HEK293 (cell line): ENCODE results near the gene ATP5F1A.

ENCODE experiments used
- CTCF ChIA-PET: fragments of 350-600 bp; formaldehyde crosslinking; extraction: SDS; loops from one replicate; lab custom pipeline; 2021; ENCODE audit warnings: antibody characterized with exemption; lab: Yijun Ruan, JAX
- POLR2A ChIA-PET: fragments of 300-600 bp; formaldehyde crosslinking; extraction: SDS; loops from one replicate; lab custom pipeline; 2020; ENCODE audit warnings: antibody characterized with exemption, inconsistent platforms; lab: Yijun Ruan, JAX
- H3K27ac ChIP-seq: fragments of 200-500 bp; sonication (Bioruptor generic); 2 replicates; pipeline ENCODE4 v1.5.1; 2014; ENCODE audit warnings: low read depth, low read length, control low read depth, inconsistent platforms; ENCODE audit errors: extremely low read depth
- H3K36me3 ChIP-seq, 2 experiments: fragments of 200-500 bp in 1 of 2; sonication (Bioruptor generic) in 1 of 2; 1 replicate in 1 of 2; 2 replicates in 1 of 2; pipeline ENCODE4 v1.5.1; 2014 to 2017; ENCODE audit warnings: inconsistent platforms in 2 of 2, low read length in 2 of 2; ENCODE audit not compliant: control insufficient read depth in 2 of 2, insufficient read depth in 1 of 2
- H3K4me1 ChIP-seq: fragments of 200-500 bp; sonication (Bioruptor generic); 2 replicates; pipeline ENCODE4 v1.5.1; 2014; ENCODE audit warnings: mild to moderate bottlenecking, low read length, inconsistent platforms; ENCODE audit not compliant: control insufficient read depth, insufficient read depth
- H3K4me3 ChIP-seq: 2 replicates; pipeline ENCODE4 v1.5.1; 2011; ENCODE audit warnings: low read depth, mild to moderate bottlenecking, control low read depth, low read length, moderate library complexity
- H3K9me3 ChIP-seq: fragments of 200-500 bp; sonication (Bioruptor generic); 2 replicates; pipeline ENCODE4 v1.5.1; 2014; ENCODE audit warnings: low read depth, low read length, inconsistent platforms; ENCODE audit not compliant: control insufficient read depth, insufficient read depth
- AEBP2 ChIP-seq: fragments of 450-650 bp; formaldehyde crosslinking; IDR thresholded peaks from 2 replicates; pipeline ENCODE4 v1.5.1; 2016; ENCODE audit warnings: missing biosample characterization, missing genetic modification characterization, borderline replicate concordance
- OVOL3 ChIP-seq: fragments of 450-650 bp; formaldehyde crosslinking; IDR thresholded peaks from 2 replicates; pipeline ENCODE4 v1.5.1; 2016; ENCODE audit warnings: missing biosample characterization, missing genetic modification characterization
- PRDM4 ChIP-seq: fragments of 450-650 bp; formaldehyde crosslinking; IDR thresholded peaks from 2 replicates; pipeline ENCODE4 v1.5.1; 2017; ENCODE audit warnings: missing biosample characterization, missing genetic modification characterization
- SCRT2 ChIP-seq: fragments of 450-650 bp; formaldehyde crosslinking; IDR thresholded peaks from 2 replicates; pipeline ENCODE4 v1.5.1; 2016; ENCODE audit warnings: missing biosample characterization, missing genetic modification characterization
- ZNF148 ChIP-seq: fragments of 450-650 bp; formaldehyde crosslinking; IDR thresholded peaks from 2 replicates; pipeline ENCODE4 v1.5.0; 2017; ENCODE audit warnings: missing biosample characterization, missing genetic modification characterization, borderline replicate concordance
- ZNF18 ChIP-seq: fragments of 450-650 bp; formaldehyde crosslinking; IDR thresholded peaks from 2 replicates; pipeline ENCODE4 v1.5.1; 2016; ENCODE audit warnings: missing biosample characterization, missing genetic modification characterization
- ZNF211 ChIP-seq: fragments of 450-650 bp; formaldehyde crosslinking; IDR thresholded peaks from 2 replicates; pipeline ENCODE4 v1.5.1; 2016; ENCODE audit warnings: low read depth, missing biosample characterization, missing genetic modification characterization
- ZNF391 ChIP-seq: fragments of 450-650 bp; formaldehyde crosslinking; IDR thresholded peaks from 2 replicates; pipeline ENCODE4 v1.5.1; 2016; ENCODE audit warnings: low read depth, missing biosample characterization, missing genetic modification characterization, borderline replicate concordance
- ZNF596 ChIP-seq: fragments of 450-650 bp; IDR thresholded peaks from 2 replicates; pipeline ENCODE4 v1.5.0; 2018; ENCODE audit warnings: missing biosample characterization, mild to moderate bottlenecking, missing genetic modification characterization, moderate library complexity
- ZNF664 ChIP-seq: fragments of 450-650 bp; formaldehyde crosslinking; IDR thresholded peaks from 2 replicates; pipeline ENCODE4 v1.5.1; 2016; ENCODE audit warnings: missing biosample characterization, missing genetic modification characterization
- ZNF704 ChIP-seq: fragments of 450-650 bp; formaldehyde crosslinking; IDR thresholded peaks from 2 replicates; pipeline ENCODE4 v1.5.1; 2016; ENCODE audit warnings: missing biosample characterization, missing genetic modification characterization
- ZNF776 ChIP-seq: fragments of 450-650 bp; formaldehyde crosslinking; IDR thresholded peaks from 2 replicates; pipeline ENCODE4 v1.5.0; 2017; ENCODE audit warnings: missing biosample characterization, missing genetic modification characterization, borderline replicate concordance
- ZSCAN4 ChIP-seq: fragments of 450-650 bp; formaldehyde crosslinking; IDR thresholded peaks from 2 replicates; pipeline ENCODE4 v1.5.1; 2017; ENCODE audit warnings: missing biosample characterization, missing genetic modification characterization
- ZSCAN5A ChIP-seq: fragments of 450-650 bp; formaldehyde crosslinking; IDR thresholded peaks from 2 replicates; pipeline ENCODE4 v1.5.1; 2016; ENCODE audit warnings: missing biosample characterization, missing genetic modification characterization

The ATP5F1A gene

GRCh38 chr18:46037512-46038305, 60.4 kb downstream of the ATP5F1A start (continued):
- TF ChIP-seq ZNF776 (tag by site-specific recombination) (no peak), AEBP2 (no peak), ZNF704 (tag by site-specific recombination) (no peak), ZNF18 (tag by site-specific recombination) (no peak), ZNF391 (tag by site-specific recombination) (no peak), ZNF596 (tag by site-specific recombination) (no peak)
- TF ChIP-seq, all 188 proteins: peak for 0

- peak; percentile 95 for TF ChIP-seq ZNF664 (tag by site-specific recombination)
- TF ChIP-seq OVOL3 (tag by site-specific recombination): no peak
- TF ChIP-seq ZNF148 (tag by site-specific recombination): no peak
- TF ChIP-seq, all 188 proteins: peak for 1
- CTCF ChIA-PET: interaction anchor here (1.4 kb wide), 1 partner anchor 38 kb away, joined by 4 read pairs; no protein-coding TSS in a partner anchor
- H3K9me3 ChIP-seq: no peaks in the 10 kb centered on the region
- POLR2A ChIA-PET: no interaction called here
- no peaks in the 10 kb centered on the region for H3K4me1 ChIP-seq
- H3K36me3 ChIP-seq: peaks cover 0 to 5% of the 10 kb centered on the region in 2 experiments; a peak in 1 of 3 replicates
- no peak overlapping the region for H3K4me3 ChIP-seq
- H3K27ac ChIP-seq: no peak overlapping the region
Observed at GRCh38 chr18:46035696-46036680, 62.1 kb downstream of the ATP5F1A start.

GRCh38 chr18:46034230-46034629, 63.9 kb downstream of the ATP5F1A start:
- Histone ChIP-seq H3K4me3 (no peak overlapping the region), H3K9me3 (no peaks in the 10 kb centered on the region), H3K36me3 (peaks cover 0 to 2% of the 10 kb centered on the region in 2 experiments; a peak in 1 of 3 replicates), H3K27ac (no peak overlapping the region), H3K4me1 (no peaks in the 10 kb centered on the region)
- CTCF ChIA-PET: interaction anchor here (0.6 to 1.5 kb wide), 3 partner anchors 39 to 128 kb away, joined by 3 to 4 read pairs (median 3); no protein-coding TSS in a partner anchor
- POLR2A ChIA-PET: no interaction called here
- TF ChIP-seq ZNF211 (tag by site-specific recombination) (no peak), ZNF664 (tag by site-specific recombination) (no peak), ZSCAN5A (tag by site-specific recombination) (no peak), SCRT2 (tag by site-specific recombination) (no peak), PRDM4 (tag by site-specific recombination) (no peak), ZSCAN4 (no peak)
